Left colon (tissue), 2 donors: ENCODE data around the gene EML3. TPM values are rescaled to one million over a fixed set of nuclear protein-coding genes. Genes with fewer than 3 reads are reported as not detected.
"Not testable (repeated sequence)": the region's sequence is repeated elsewhere in the genome, so short reads cannot be mapped to it uniquely, and the experiment has no call there.

Experiments
- ATAC-seq: fragments of 200-7000 bp; cut with Tn5 transposase; one replicate; pipeline ENCODE4 v1.9.1; 2020; ENCODE audit warnings: mild to moderate bottlenecking, moderate library complexity
- DNase-seq, 2 donors: peaks; one replicate each; pipeline ENCODE4 v3.0.0-alpha.2; 2020
- intact Hi-C, 2 donors: fragments of 100-400 bp; cut with DNase I in 1 of 2; cut with micrococcal nuclease in 1 of 2; formaldehyde crosslinking; loops; one replicate each; pipeline versions ENCODE4 v1.11.2 to v1.14.0; 2022; cut with DNase I, micrococcal nuclease
- total RNA-seq, 2 donors: library from RNA; stranded (reverse); fragmentation: NEBNext Ultra II Directional; extraction: Animal tissue kit (Norgen Biotek cat#: 25700); gene quantifications; one replicate each; pipeline ENCODE4 v1.2.1, GENCODE V29; 2021
- donor health status: DM: no; HTN: no; CAD: no.
- donor health status: DM: yes; HTN: yes; CAD: no.

The EML3 gene
- total RNA-seq, 2 donors from 2014 or later, result 45.4 to 57.9 TPM

DNA sequence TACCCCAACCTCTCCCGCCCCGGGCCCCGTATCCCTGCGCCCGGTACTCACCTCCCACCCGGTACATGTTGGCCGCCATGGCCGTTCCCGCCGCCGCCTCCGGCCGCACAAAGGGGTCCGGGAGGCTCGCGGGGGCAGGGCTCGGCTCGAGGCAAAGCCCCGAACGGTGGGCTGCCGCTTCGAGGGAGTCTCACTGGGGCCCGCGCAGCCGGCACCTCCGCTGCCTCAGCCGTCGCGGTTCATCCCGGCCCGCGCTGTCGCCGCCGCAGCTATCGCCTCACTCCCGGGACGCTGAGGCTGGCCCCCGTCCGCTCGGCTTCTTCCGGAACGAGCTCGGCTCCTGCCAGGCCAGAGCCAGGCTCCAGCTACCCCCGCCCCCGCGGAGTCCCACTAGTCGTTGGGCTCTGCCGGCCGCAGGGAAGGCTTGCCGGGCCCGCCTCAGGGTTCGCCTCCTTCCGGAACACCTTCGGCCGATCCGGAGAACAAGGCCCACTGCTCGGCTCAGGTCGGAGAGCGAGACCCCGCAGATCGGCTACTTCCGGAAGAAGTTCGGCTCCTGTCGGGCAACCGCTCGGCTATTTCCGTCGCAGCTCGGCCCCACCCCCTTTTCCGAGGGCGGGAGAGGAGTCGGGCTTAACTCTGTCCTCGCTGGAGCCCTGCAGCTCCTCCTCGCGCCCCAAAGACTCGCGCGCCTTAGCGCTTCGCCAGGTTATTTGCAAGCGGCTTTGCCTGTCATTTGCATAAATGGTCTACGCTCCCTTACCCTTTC, 11.0 kb downstream of the EML3 start, which contains the start of gene MTA2:
MTA2 (minus strand) TSS at position 494 of the 769 bp plus-strand sequence; CDS start at position 79, 415 bp downstream.
- intact Hi-C loops, result no loop called here
- ATAC-seq, result peak; percentile 82
- peak; percentile 97 to 98 for DNase-seq

GRCh38 chr11:62601122-62601371, 11.5 kb downstream of the EML3 start:
- intact Hi-C loops, result no loop called here
- peak; percentile 15 for ATAC-seq
- no peak for DNase-seq

- ATAC-seq (no peak), DNase-seq (peak in 1 of 2 donors; percentile 42)
- intact Hi-C loops, result no loop called here
Measured at GRCh38 chr11:62600367-62601121, 12.0 kb downstream of the EML3 start.

- ATAC-seq, result no peak
- intact Hi-C loops, result loop anchor here in 1 of 2 donors (10.0 kb wide), 1 partner anchor 95 kb away; no protein-coding TSS in a partner anchor
- DNase-seq, result no peak
Measured at GRCh38 chr11:62599901-62600300, 12.7 kb downstream of the EML3 start.

DNA sequence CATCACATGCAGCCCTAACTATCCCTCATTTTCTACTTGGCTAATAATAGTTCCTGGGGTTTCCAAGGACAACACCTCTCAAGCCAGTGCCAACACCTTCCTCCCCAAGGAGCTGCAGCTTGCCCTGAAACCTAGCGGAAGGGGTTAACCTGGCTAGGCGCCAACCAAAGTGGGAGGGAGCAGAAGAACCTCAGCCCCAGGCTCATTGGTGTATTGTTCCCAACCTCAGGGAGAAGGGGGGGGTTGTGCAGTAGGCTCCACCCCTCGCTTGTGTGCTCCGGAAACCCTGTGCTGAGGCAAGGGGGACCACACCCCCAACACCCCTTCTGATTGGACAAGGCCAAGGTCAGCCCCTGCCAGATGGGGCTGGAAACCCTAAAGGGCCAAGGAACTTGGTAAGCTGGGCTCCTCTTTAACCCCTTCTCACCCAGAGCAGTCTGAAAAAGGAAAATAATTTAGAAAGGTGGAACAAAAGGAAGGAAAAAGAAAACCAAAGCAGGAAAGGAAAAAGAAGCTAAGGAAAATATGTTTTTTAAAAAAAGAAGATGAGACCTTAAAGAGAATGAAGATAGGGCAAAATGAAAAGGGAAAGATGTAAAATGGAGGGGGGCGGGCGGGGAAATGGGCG, 13.4 kb downstream of the EML3 start:
- peak; percentile 55 for ATAC-seq
- DNase-seq, result peak; percentile 94 to 98
- intact Hi-C loops, result loop anchor here in 1 of 2 donors (10.0 kb wide), 1 partner anchor 96 kb away; no protein-coding TSS in a partner anchor

DNA sequence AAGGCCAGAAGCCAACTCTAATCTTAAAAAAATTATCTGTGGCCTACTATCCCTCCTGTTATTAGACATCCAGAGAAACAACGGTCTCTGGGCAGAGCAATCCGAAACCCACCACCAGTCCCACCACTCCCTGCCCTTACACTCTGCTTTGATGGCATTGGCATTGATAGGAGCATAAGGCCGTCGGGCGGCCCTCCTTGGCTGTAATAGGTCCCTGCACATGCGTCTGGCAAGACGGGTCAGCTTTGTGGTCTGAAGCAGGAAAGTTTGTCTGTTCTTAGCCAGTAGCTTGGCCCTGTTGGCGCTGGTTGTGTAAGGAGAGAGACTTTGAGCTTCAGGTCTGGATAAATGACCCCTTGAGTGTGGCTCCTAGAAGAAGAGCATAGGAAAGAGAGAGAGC, 17.5 kb downstream of the EML3 start:
- no peak for DNase-seq
- intact Hi-C loops, result loop anchor here in 1 of 2 donors (10.0 kb wide), 1 partner anchor 100 kb away; no protein-coding TSS in a partner anchor

GRCh38 chr11:62593434-62594044, 19.0 kb downstream of the EML3 start:
- DNase-seq (peak; percentile 82 to 92), ATAC-seq (peak; percentile 43)
- intact Hi-C loops, result loop anchor here in 1 of 2 donors (10.0 kb wide), 1 partner anchor 101 kb away; no protein-coding TSS in a partner anchor

More for the DNA sequence above, 17.5 kb downstream of the EML3 start:
- ATAC-seq, result no peak

DNA sequence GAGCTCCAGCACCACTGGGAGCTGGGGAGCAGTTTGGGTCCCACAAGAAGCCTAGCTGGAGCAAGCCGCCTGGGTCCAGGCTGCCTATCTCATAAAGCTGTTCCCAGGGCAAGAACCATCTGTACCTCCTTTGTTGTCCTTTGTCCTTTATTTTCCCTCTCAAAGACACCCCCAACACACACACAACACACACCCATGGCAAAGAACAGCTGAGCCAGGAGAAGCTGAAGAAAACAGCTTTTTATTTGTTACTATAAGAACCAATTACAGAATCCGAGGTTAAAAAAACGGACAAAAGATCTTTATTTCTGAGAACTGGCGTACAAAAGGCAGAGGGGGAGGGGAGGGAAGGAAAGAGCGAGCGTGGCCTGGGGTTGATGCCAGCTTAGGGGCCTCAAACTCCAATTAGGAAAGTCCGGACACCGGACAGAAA, 19.6 kb downstream of the EML3 start:
- intact Hi-C loops, result loop anchor here in 1 of 2 donors (10.0 kb wide), 1 partner anchor 102 kb away; no protein-coding TSS in a partner anchor
- DNase-seq, result no peak
- ATAC-seq, result no peak

- ATAC-seq (peak; percentile 10), DNase-seq (no peak)
- intact Hi-C loops, result loop anchor here in 1 of 2 donors (10.0 kb wide), 1 partner anchor 103 kb away; no protein-coding TSS in a partner anchor
Measured at GRCh38 chr11:62592146-62592815, 20.3 kb downstream of the EML3 start.

DNA sequence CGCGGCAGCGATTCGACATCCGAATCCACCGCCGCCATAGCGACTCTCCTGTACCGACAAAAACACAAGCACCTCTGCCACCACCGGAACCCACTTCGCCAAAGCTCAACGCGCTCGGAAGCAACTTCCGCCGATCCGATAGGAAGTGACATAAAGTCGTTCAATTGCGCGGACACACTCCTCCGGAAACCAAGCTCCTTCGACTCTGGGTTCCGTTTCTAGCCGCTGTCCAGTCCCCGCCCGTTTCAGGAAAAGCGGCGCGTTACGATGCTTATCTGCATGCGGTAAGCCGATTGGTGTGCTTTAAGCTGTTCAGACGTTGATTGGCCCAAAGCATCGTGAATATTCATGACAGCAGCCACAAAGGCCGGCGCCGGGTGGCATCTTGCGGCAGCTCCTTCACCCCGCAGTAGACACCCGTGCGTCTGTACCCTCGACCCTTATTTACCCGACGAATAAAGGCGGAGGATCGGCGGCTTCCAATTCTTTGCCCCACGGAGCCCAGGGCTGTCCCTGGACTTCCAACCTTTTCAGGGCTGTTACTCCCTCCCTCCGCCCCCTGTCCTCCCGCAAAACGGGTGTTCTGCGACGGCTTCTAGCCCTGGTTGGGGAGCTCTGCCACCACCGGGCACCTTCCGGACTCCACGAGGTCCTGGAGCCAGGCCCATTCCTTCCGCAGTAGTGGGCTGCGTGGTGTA, 21.0 kb downstream of the EML3 start, which contains the start of gene TUT1:
TUT1 (minus strand) TSS at position 76 of the 698 bp plus-strand sequence; CDS start at position 38, 38 bp downstream.
- intact Hi-C loops, result loop anchor here in 1 of 2 donors (10.0 kb wide), 1 partner anchor 103 kb away; no protein-coding TSS in a partner anchor
- DNase-seq (peak; percentile 95 to 98), ATAC-seq (peak; percentile 86)

DNA sequence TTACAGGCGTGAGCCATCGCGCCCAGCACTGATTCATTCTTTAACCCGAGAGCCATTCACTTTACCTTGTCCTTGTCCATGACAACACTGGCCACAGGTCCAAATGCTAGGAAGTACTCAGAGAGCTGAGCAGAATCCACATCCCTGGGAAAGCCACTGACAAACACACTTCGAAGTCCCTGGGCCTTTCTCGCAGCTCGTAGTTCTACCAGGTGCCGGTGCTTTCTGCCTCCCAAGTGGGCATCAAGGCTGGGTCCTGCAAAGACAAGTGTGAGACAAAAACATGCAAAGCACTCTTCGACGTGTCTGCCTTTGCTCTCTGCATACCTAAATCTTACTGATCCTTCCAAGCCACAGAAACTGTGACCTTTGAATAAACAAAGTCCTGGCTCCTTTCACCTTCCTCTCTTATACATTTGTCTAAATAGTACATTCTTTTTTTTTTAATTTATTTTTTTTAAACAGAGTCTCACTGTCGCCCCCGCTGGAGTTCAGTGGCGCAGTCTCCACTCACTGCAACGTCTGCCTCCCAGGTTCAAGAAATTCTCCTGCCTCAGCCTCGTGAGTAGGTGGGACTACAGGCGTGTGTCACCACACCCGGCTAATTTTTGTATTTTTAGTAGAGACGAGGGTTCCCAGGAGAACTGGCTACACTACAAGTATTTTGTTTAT, 23.5 kb downstream of the EML3 start:
- intact Hi-C loops, result no loop called here

GRCh38 chr11:62585356-62585755, 27.2 kb downstream of the EML3 start:
- intact Hi-C loops, ATAC-seq, DNase-seq: not testable (repeated sequence)

More for the DNA sequence above, 23.5 kb downstream of the EML3 start:
- DNase-seq, result no peak
- no peak for ATAC-seq

- intact Hi-C loops, ATAC-seq, DNase-seq: not testable (repeated sequence)
Measured at GRCh38 chr11:62581735-62582134, 30.8 kb downstream of the EML3 start.

DNA sequence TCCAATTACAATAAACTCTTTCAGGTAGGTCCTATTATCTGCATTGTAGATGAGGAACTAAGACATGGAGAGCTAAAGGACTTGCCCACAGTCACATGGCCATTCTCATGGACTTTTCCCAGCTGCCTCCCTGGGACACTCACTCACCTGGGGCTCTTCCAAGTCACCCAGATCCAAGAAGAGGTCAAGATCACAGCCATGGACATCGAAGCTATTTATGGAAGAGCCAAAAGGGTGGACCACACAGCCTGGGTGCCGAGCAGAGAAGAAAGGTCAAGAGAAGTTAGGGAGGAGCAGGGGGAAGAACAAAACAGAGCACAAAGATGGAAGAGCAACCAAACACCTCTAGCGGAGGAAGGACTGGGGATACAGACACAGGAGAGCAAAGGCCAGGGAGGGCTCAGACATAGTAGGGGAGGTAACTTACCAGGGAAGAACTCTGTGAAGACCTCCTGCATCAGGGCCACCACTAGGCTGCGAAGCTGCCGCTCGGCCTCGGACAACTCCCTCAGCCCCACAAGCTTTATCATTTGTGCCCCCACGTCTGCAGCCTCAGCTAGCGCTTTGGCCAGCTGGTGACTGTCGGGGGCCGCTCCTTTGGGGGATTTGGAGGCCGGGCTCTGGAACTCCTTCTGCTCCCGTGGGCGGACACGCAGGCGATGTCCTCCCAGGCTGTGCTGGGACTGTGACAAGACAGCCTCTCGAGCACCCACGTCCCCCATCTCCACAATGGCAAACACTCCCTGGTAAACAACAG, 31.4 kb downstream of the EML3 start:
- DNase-seq (no peak), ATAC-seq (no peak)
- intact Hi-C loops, result no loop called here

GRCh38 chr11:62579252-62579651, 33.3 kb downstream of the EML3 start:
- intact Hi-C loops, result no loop called here
- ATAC-seq, result no peak

GRCh38 chr11:62578541-62578940, 34.0 kb downstream of the EML3 start:
- ATAC-seq (no peak), DNase-seq (no peak)
- intact Hi-C loops, result no loop called here

More at GRCh38 chr11:62579252-62579651, 33.3 kb downstream of the EML3 start:
- no peak for DNase-seq
